Small intestine (tissue), 7 donors: ENCODE data around the gene MAS1. TPM values are rescaled to one million over a fixed set of nuclear protein-coding genes. Genes with fewer than 3 reads are reported as not detected.

Experiments used
- DNase-seq, 2 donors: peaks; one replicate each; pipeline versions ENCODE4 v3.0.0 to v3.0.0-alpha.2; 2013
- FAIRE-seq: peaks from 2 replicates; lab custom pipeline; 2012; peaks lifted over from hg19 to GRCh38; lab: Jason Lieb, UNC
- H3K27ac ChIP-seq, 3 donors: one replicate each; pipeline ENCODE4 v1.5.1; 2013; ENCODE audit warnings: low read length in 2 of 3, mild to moderate bottlenecking in 2 of 3, control low read depth in 1 of 3, inconsistent platforms in 1 of 3, low read depth in 1 of 3, moderate library complexity in 1 of 3
- H3K27me3 ChIP-seq, 3 donors: one replicate each; pipeline ENCODE4 v1.6.1; 2013; ENCODE audit warnings: low read length in 3 of 3, inconsistent platforms in 1 of 3; ENCODE audit not compliant: control insufficient read depth in 3 of 3, insufficient read depth in 3 of 3
- H3K36me3 ChIP-seq, 3 donors: one replicate each; pipeline ENCODE4 v1.6.1; 2013; ENCODE audit warnings: low read length in 3 of 3, inconsistent platforms in 1 of 3, low read depth in 1 of 3, mild to moderate bottlenecking in 1 of 3, moderate library complexity in 1 of 3; ENCODE audit not compliant: control insufficient read depth in 3 of 3, insufficient read depth in 2 of 3
- H3K4me1 ChIP-seq, 3 donors: one replicate each; pipeline ENCODE4 v1.6.1; 2013; ENCODE audit warnings: low read length in 2 of 3, inconsistent platforms in 1 of 3, low read depth in 1 of 3, mild to moderate bottlenecking in 1 of 3, moderate library complexity in 1 of 3; ENCODE audit not compliant: control insufficient read depth in 3 of 3, insufficient read depth in 2 of 3
- H3K4me3 ChIP-seq, 3 donors: one replicate each; pipeline ENCODE4 v1.5.1; 2013; ENCODE audit warnings: low read length in 3 of 3, control low read depth in 1 of 3, inconsistent platforms in 1 of 3, low read depth in 1 of 3, mild to moderate bottlenecking in 1 of 3, moderate library complexity in 1 of 3
- H3K9me3 ChIP-seq, 2 donors: one replicate each; pipeline ENCODE4 v1.6.1; 2013; ENCODE audit warnings: low read depth in 1 of 2, low read length in 1 of 2; ENCODE audit not compliant: control insufficient read depth in 2 of 2, insufficient read depth in 1 of 2
- WGBS, 3 donors: extraction: QIAGEN DNeasy Blood & Tissue Kit; methylation state at CpG; one replicate each; pipeline ENCODE4 v1.1.7; 2013; 5-methylcytosine and 5-hydroxymethylcytosine counted together
- polyA plus RNA-seq, 4 donors: library from polyadenylated mRNA; stranded (reverse) in 3 of 4; unstranded in 1 of 4; fragments of 200-250 nt in 3 of 4; fragments of 120-200 nt in 1 of 4; gene quantifications; one replicate each; pipeline versions ENCODE4 v1.2.1 to v1.2.3, GENCODE V29; 2013
- donor health status: healthy with polysubstance abuse.
- donor health status: control.
- donor health status: control.
- donor health status: Bipolar disorder and iron deficiency.
- donor health status: healthy.

The MAS1 gene
- polyA plus RNA-seq, 4 donors = under 0.01 TPM; not detected in 3

DNA sequence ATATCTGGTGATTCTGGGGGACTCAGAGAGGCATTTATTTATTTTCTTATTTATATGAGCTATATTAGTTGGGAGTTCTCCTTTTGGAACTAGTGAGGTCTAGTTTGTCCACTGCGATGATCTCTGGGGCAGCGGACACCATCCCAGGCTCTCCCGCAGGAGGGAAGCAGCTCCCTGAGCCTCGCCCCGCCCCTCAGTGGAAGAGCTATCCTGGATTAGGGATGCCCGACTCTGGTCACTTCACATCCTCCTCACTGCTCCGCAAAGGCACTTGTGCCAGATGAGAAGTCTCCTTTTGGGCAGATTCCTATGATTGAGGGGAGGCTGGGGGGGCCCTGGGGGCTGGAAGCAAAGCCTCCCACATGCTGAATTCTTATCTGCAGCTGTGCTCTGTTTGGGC is 3.6 kb upstream of the MAS1 start:
- Histone ChIP-seq H3K27ac (no peak overlapping the region), H3K9me3 (no peaks in the 10 kb centered on the region), H3K4me3 (no peak overlapping the region), H3K36me3 (no peaks in the 10 kb centered on the region), H3K4me1 (no peaks in the 10 kb centered on the region), H3K27me3 (peaks cover 0 to 24% (median 4%) of the 10 kb centered on the region in 3 donors)
- DNase-seq (no peak), FAIRE-seq (no peak)
- 72 to 83% (median 77%) methylated on average over 7 of the region's 7 CpGs for WGBS, 3 donors

DNA sequence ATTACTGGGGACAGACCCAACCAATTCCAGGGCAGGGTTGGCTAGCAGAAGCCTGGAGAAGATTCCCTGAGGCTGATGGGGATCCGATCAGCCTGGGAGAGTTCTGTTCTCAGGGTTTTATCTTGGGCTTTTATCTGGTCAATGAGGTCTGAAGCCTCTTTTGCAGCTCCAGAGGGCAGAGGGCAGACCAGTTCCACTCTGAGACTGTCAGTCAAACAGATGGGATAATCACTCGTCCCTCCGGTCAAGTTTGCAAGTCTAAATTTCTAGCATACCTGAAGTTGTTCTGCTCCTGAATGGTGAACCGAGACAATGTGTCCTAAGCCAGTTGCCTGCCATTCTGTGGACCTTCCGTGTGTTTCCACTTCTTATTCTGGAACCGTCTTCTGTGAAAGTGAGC is 3.0 kb upstream of the MAS1 start:
- Histone ChIP-seq H3K36me3 (no peaks in the 10 kb centered on the region), H3K9me3 (no peaks in the 10 kb centered on the region), H3K4me1 (no peaks in the 10 kb centered on the region), H3K27ac (no peak overlapping the region), H3K4me3 (no peak overlapping the region), H3K27me3 (peaks cover 0 to 24% (median 4%) of the 10 kb centered on the region in 3 donors)
- no peak for FAIRE-seq
- DNase-seq = no peak
- 45 to 63% (median 61%) methylated on average over 6 of the region's 6 CpGs for WGBS, 3 donors

DNA sequence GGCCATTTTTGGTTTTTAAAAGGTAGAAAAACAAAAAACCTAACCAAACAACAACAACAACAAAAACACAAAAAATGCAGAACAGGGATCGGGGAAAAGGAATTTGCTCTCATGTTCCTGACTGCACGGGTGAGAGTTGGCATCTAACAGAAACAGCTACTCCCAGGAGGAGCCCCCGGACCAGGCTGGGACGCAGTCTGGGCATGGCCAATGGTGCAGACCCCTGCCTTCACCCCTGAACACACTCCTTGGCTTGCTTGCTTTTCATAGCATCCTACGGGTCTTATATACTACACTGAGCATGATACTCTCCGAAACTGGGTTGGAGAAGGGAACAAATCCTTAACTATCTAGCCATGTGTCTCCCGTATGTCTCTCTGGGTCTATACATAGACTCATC is 587 bp upstream of the MAS1 start:
- Histone ChIP-seq H3K9me3 (no peaks in the 10 kb centered on the region), H3K27ac (no peak overlapping the region), H3K4me3 (no peak overlapping the region), H3K27me3 (peaks cover 0 to 35% (median 6%) of the 10 kb centered on the region in 3 donors), H3K36me3 (no peaks in the 10 kb centered on the region), H3K4me1 (no peaks in the 10 kb centered on the region)
- 82 to 90% (median 84%) methylated on average over 6 to 7 of the region's 7 CpGs for WGBS, 3 donors
- FAIRE-seq (no peak), DNase-seq (no peak)

DNA sequence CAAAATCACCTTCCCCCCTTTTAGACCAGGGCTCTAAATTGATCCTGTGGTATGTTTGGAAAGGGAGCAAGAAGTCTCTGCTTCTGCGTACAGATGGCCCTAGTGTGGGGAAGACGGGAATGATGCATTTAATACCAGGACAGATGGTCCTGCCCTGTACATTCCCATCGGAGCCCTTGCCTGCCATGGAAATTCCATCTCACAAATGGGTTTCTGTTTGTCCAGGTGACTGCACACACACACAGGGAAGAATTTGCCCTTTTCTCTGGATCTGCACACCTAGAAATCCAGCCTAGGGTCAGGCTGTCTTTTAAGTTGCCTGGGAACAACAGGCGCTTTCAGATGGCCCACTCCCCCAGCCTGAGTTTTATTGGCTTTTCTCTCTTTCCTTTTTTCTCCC is 1.3 kb downstream of the MAS1 start:
- WGBS, 3 donors = 72 to 83% (median 81%) methylated on average over 4 of the region's 4 CpGs
- Histone ChIP-seq H3K27ac (no peak overlapping the region), H3K4me1 (no peaks in the 10 kb centered on the region), H3K27me3 (peaks cover 0 to 35% (median 6%) of the 10 kb centered on the region in 3 donors), H3K9me3 (no peaks in the 10 kb centered on the region), H3K36me3 (no peaks in the 10 kb centered on the region), H3K4me3 (no peak overlapping the region)
- FAIRE-seq (no peak), DNase-seq (no peak)

DNA sequence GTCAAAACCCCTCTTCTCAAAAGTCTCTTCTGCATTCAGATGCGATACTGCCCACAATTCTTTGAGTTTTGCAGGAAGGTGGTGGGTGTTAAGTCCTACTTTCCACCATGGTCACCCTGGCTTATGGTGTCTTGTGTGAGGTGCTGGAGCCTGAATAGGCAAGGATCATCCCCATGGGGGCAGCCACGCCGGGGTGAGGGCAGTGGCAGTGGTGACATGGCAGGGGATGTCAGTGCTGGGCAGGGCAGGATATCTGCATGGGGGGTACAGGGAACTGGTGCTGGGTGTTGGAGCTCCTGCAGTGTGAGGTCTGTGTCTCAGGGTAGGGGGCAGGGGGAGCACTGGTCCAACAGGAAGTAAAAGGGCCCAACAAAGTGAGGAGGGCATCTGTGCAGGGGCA is 2.3 kb downstream of the MAS1 start:
- no peak for DNase-seq
- 89 to 94% (median 90%) methylated on average over 3 of the region's 3 CpGs for WGBS, 3 donors
- H3K27me3 ChIP-seq = peaks cover 0 to 34% (median 6%) of the 10 kb centered on the region in 3 donors
- no peaks in the 10 kb centered on the region for H3K4me1 ChIP-seq
- no peak overlapping the region for H3K27ac ChIP-seq
- no peaks in the 10 kb centered on the region for H3K36me3 ChIP-seq
- no peak for FAIRE-seq
- H3K4me3 ChIP-seq = no peak overlapping the region
- H3K9me3 ChIP-seq = no peaks in the 10 kb centered on the region

DNA sequence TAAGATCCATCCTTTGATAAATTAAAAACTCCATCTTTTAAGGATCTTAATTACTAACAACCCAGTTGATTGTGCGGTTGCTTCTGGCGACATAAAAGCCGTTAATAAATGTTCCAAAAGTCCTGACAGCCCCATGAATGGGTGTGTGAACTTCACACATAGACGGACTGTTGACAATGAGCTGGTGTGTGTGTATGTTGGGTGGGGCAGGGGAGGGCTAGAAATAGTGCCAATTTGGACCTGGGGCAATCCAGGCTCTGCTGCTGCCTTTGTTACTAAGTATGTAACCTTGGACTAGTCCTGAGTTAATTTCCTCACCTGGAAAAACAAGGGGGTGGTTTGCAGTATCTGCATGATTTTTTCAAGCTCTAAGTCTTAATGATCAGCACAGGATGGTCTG is 4.2 kb downstream of the MAS1 start:
- FAIRE-seq (no peak), DNase-seq (no peak)
- WGBS, 3 donors = 14 to 62% (median 31%) methylated on average over 4 of the region's 4 CpGs
- no peaks in the 10 kb centered on the region for H3K9me3 ChIP-seq
- H3K27me3 ChIP-seq = peaks cover 0 to 17% (median 4%) of the 10 kb centered on the region in 3 donors
- H3K36me3 ChIP-seq = no peaks in the 10 kb centered on the region
- no peaks in the 10 kb centered on the region for H3K4me1 ChIP-seq
- no peak overlapping the region for H3K4me3 ChIP-seq
- H3K27ac ChIP-seq = no peak overlapping the region

DNA sequence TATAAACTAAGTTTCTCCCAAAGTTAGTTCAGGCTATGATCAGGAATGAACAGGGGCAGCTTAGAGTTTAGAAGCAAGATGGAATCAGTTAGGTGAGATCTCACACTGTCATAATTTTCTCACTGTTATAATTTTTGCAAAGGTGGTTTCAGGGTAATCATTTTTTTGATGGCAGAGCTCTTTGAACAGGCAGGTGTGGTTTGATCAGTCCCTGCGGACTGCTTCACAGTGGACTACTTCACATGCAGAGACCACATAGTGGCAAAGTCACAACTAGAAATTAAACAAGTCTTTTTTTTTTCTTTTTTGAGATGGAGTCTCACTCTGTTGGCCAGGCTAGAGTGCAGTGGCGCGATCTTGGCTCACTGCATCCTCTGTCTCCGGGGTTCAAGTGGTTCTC is 6.8 kb downstream of the MAS1 start:
- FAIRE-seq = no peak
- no peaks in the 10 kb centered on the region for H3K9me3 ChIP-seq
- H3K27ac ChIP-seq = no peak overlapping the region
- H3K27me3 ChIP-seq = peaks cover 0 to 12% (median 2%) of the 10 kb centered on the region in 3 donors
- DNase-seq = no peak
- WGBS, 3 donors = 91 to 94% (median 92%) methylated on average over 4 of the region's 4 CpGs
- H3K4me1 ChIP-seq = no peaks in the 10 kb centered on the region
- H3K36me3 ChIP-seq = no peaks in the 10 kb centered on the region
- no peak overlapping the region for H3K4me3 ChIP-seq

DNA sequence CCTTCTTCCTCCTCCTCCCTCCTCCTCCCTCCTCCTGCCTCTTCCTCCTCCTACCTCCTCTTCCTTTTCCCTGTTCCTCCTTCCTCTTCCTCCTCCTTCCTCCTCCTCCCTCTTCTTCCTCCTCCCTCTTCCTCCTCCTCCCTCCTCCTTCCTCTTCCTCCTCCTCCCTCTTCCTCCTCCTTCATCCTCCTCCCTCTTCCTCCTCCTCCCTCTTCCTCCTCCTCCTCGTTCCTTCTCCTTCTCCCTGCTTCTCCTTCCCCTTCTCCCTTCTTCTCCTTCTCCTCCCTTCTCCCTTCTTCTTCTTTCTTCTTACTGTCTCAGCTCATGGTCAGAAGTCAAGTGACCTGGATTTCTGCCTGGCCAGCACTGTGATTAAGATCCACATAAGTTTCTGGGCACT is 7.7 kb downstream of the MAS1 start:
- FAIRE-seq = no peak

More for the DNA sequence above, 7.7 kb downstream of the MAS1 start:
- no peak overlapping the region for H3K4me3 ChIP-seq
- H3K4me1 ChIP-seq = no peaks in the 10 kb centered on the region
- H3K36me3 ChIP-seq = no peaks in the 10 kb centered on the region
- DNase-seq = no peak
- WGBS, 3 donors = 59 to 79% (median 71%) methylated on average over 1 of the region's 1 CpG
- H3K9me3 ChIP-seq = no peaks in the 10 kb centered on the region
- peaks cover 0 to 6% (median 2%) of the 10 kb centered on the region in 3 donors for H3K27me3 ChIP-seq
- no peak overlapping the region for H3K27ac ChIP-seq
